Measurements from ENCODE around the gene NEO1.
"Not testable (repeated sequence)": the region's sequence is repeated elsewhere in the genome, so short reads cannot be mapped to it uniquely, and the experiment has no call there.

Gene NEO1

DNA sequence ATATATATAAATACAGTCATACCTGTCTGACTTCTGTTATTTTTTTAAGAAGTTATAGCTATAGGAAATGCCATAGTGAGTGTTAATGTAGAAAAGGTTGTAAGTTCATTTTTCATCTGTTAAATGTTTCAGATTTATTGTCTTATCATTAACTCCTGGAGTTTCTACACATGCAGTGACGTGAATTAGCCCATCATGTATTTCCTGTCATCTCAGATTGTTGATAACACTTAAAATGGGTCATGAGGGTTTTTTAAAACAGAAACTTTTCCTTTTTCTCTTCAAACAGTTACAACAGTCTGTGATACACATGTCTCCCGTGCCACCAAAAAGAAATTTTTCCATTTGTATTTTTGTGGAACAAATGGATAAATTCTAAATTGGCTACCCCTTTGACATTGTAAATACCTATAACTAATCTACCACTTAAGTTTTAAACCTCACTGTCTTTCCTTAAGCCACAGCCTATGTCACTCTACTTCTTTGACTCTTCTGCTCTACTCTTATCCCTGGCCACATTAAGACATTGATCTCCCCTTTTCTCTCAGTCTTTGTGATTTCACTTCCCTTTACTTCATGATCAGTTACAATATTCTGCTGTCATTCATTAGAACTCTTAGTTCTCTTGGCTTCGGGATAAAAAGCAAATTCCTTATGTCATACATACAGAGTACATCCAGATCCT, 89.1 kb downstream of the NEO1 start:
- no peak for DNase-seq (ENCODE audit: low read depth)

DNA sequence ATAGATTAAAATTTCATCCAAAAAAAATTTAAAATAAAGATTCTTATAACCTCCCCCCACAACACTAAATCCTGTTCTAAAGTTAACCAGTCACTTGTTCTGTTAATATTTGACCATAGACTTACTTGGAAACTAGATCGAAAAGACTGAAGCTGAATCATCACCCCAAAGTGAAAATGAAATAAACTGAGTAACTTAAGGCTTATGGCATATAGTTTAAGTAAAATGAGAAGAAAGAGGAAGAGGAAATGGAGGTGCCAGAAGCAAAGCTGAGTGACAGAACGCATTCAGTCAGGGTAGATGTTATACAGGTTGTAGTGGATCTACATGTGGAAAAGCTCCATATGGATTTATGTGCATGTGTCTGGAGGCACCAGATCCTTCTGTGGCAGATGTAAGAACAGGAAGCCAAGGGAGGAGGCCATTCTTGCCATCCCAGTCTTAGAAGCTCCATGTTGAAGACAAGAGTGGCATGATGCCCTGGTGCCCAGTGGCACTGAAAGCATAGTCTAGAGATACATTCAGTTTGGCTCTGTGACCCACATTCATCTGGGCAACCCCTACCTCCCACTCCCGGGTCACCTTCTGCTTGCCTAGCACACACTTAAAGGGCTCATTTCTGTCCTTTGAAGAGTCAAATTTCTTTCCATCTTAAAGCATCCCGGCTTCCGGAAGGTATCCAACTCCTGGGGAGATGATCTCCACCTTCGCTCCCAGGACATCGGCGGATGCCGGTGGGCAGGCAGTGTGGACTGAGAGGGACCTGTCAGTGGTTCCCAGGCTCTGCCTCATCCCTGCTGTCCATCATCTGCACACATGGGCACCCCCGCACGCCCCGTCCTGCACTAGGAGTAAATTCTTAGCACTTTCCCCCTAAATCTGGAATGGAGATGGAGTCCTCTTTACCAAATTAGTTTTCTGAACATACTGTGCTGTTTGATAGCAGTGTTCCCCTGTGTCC, 90.8 kb downstream of the NEO1 start:
- no peak for DNase-seq (ENCODE audit: low read depth)

DNA sequence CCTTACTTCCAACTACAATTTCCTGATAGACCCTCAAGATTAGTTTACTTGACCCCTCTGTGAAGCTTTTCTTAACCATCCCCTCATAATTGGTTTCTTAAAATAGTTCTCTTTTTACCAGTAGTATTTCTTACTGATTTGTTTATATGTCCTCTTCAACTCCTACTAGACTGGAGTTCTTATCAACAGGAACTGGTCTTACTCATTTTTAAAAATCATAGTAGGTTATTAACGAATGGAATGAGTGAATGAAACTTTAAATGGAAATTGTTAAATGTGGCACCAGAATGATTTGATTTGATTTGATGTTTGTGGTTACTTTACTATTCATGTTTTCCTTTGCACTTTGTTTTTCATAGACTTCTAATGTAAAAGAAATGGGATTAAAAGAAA, 91.5 kb downstream of the NEO1 start:
- DNase-seq (ENCODE audit: low read depth), result no peak

DNA sequence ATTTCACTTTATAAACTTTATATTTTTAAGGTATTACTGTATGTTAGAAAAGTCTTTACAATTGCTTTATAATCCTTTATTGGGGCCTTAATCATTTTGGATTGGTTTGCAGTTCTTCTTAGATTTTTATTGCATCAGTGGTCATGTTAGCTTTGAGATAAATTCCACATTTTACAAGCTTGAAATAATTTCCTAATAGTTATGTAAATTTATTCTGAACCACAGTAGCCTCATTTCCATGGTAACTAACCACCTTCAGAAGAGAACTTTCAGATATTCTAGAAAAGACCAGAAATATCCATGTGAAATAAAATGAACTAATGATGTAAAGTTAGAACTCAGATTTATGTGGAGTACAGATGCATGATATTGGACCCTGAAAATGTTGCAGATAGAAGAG, 94.2 kb downstream of the NEO1 start:
- no peak for DNase-seq (ENCODE audit: low read depth)

DNA sequence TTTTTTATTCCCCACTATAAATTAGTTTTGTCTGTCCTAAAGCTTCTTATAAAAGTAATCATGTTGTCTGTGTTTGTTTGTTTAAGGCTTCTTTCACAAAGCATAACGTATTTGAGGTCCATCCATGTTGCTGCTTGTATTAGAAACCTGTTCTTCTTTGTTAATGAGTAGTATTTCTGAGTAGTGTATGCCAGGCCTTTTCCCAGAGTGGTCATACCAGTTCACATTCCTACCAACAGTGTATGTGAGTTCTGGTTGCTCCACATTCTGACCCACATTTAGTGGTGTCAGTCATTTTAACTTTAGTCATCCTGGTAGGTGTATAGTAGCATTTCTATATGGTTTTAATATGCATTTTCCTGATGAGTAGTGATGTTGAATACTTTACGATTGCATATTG, 98.6 kb downstream of the NEO1 start:
- no peak for DNase-seq (ENCODE audit: low read depth)

DNA sequence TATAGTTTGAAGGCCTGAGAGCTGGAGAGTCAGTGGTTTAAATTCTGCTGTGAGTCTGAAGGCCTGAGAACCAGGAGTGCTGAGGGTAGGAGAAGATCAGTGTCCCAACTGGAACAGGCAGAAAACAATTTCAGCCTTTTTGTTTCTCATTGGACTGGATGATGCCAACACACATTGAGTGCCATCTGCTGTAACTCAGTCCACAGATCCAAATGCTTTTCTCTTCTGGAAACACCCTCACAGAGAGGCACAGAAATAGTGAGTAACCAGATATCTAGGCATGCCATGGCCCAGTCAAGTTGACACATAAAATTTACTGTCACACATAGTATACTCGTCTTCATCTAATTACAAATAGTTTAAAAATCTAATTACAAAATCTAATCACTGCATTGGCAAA, 100.8 kb downstream of the NEO1 start:
- no peak for DNase-seq (ENCODE audit: low read depth)

DNA sequence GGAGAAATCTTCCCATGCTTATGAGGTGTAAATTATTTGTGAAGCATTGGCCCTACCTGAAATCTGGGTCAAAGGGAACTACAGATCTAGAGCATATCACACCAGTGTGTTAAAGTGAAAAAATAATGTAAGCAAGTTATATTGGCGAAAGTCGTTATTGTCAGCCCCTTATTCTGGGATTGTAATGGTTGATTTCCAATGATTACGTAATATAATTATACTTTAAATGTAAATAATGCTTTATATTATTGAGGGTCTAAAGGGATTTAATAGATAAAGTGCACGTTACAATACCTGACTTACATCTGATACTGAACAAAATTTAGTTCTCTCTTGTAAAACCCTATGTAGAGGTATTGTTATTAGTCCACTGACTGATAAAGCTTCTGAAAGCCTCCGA, 101.2 kb downstream of the NEO1 start:
- no peak for DNase-seq (ENCODE audit: low read depth)

DNA sequence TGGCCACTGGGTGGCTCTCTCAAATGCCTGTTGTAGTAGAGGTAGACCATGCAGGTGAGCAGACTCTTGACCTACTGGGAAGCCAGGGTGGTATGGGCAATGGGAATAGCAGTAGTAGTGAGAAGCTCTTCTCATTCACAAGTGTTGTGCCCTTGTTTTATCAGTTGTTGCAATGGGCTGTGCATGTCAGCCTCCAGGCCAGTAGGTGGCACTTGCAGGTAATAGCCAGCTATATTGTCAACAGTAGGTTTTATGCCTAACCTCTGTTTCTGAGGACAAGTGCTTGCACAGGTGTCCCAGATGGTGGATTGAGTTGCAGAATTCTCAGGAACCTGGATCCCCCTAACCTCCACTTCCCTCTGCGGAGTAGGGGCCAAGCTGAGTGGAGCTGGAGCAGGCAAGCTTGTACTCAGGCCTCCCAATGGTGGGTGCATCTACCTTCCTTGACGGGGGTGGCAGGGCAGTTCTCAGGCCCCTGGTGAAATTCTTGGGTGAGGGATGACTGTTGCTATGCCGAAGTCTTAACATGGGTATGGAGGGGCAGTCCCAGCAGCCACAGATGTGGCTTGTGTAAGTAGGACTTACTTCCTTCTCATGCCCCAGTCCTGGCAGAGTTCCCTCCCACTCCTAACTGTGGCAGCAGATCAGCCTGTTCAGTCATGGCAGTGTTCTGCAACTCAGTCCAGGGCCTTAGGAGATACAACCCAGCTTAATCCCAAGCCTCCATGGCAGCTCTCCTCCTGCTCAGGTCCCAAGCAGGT, 104.3 kb downstream of the NEO1 start:
- no peak for DNase-seq (ENCODE audit: low read depth)

DNA sequence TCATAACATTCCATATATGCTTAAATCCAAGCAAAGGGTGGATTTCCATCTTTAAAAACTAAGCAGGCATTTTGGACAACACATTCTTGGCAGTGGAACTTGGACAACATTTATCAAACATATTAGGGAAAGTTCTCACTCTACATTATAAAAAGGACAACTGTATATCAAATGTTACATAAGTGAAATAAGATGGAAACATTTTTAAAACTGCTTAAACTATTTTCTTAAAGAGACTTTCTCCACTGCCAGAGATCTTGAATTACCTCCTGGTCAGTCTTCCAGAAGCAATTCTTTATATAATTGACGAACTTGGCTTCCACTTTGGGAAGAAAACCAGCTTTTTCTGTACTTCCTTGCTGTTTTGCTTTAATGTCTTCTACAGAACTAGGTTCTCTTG, 109.3 kb downstream of the NEO1 start:
- DNase-seq (ENCODE audit: low read depth), result no peak

DNA sequence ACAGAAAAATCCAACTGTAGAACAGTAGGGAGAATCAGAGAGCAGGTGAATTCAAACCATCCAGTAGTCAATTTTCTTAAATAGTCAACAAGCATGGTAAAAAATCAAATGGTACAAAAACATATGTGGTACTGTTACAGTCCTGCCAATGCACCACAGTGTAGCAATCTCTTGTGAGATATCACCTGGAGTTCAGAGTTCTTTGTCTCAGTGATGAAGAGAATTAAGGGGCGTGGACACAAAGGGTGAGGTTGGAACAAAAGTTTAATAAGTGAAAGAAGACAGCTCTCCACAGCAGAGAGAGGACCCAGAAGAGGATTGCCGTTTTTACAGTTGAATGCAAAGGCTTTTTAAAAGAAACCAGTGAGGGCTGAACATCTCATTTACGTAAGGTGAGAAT, 113.2 kb downstream of the NEO1 start:
- no peak for DNase-seq (ENCODE audit: low read depth)

DNA sequence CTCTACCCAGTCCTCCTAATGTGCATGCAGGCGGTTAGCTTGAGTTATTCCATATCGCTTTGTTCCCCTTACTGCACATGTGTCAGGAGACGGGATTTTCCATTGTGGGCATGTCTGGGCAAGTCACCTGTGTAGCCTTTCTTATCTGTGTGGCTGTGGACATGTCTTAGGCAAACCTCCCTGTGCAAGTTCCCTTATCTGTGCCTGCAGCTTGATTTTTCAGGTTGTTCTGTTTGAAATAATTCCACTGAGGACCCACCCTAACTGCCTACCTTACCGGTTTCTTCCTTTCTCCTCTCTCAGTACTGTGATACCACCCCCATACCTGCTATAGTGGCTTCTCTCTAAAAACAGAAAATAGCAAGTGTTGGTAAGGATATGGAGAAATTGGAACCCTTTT, 113.6 kb downstream of the NEO1 start:
- DNase-seq (ENCODE audit: low read depth), result no peak

DNA sequence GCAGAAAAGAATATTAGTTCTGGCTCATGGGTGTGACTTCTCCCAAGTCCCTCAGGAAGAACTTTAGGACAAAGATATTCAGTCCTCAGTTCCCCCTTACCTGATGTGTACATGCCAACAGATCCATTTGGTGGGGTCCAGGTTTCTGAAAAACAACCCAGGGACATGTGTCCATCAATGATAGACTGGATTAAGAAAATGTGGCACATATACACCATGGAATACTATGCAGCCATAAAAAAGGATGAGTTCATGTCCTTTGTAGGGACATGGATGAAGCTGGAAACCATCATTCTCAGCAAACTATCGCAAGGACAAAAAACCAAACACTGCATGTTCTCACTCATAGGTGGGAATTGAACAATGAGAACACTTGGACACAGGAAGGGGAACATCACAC, 114.4 kb downstream of the NEO1 start:
- not testable (repeated sequence) for DNase-seq (ENCODE audit: low read depth)

DNA sequence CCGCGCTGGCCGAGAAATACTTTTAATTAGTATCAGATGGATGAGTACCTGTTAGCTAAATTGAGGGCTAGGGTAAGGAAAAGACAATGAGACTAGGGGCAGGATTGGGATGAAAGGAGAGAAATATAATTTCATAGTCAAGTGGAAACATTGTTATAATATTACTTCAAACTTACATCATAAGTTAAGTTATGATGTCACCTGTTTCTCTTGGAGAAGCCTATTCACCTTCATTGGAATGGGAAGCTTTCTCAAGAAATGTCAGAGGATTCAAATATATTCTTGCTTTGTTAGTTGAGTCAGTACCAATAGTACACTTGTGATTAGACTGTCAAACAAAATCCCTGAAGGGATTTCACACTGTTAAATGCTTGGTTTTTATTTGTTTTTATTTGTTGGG, 116.2 kb downstream of the NEO1 start:
- no peak for DNase-seq (ENCODE audit: low read depth)

DNA sequence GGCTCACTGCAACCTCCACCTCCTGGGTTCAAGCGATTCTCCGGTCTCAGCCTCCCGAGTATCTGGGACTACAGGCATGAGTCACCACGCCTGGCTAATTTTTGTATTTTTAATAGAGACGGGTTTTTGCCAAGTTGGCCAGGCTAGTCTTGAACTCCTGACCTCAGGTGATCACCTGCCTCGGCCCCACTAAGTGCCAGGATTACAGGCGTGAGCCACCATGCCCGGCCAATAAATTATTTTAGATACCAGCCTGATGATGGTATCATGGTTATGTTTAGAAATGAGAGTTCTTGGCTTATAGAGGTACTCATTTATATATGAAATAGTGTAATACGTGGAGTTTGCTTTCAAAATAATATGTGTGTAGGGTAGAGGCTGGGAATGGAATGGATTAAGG, 119.4 kb downstream of the NEO1 start:
- no peak for DNase-seq (ENCODE audit: low read depth)

DNA sequence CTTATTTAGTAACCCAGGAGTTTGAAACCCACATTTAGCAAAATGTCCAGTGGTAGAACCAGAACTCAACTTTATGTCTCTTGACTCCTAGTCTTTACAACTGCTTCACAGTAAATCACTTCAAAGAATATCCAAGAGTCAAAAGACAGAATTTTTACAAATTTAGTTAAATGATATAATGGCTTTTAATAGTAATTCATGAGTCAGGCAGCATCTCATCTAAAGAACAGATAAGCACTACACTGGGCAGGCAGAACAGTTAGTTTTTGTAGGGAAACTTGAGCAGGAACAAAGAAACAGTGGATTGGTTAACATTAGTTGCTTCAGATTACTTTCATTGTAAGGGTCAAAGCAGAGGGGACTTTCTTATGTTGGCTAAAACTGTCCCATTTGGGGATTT, 120.2 kb downstream of the NEO1 start:
- DNase-seq (ENCODE audit: low read depth), result no peak

DNA sequence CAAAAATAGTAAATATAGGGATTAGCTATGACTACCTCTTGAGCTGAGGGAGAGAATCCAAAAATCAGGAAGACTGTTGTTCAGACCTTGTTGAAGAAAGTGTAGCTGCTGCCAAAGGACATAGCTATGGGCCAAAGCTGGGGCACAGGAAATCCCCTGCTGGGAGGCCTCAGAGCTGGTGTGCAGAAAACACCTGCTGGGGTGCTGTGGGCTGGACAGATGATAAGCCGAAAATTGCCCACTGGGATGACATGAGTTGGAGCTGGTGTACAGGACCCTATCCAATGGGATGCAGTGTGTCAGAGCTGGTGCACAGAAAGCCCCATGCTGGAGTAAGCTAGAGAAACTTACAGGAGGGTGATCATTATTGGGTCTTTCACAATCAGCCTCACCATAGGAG, 121.9 kb downstream of the NEO1 start:
- DNase-seq (ENCODE audit: low read depth), result no peak

DNA sequence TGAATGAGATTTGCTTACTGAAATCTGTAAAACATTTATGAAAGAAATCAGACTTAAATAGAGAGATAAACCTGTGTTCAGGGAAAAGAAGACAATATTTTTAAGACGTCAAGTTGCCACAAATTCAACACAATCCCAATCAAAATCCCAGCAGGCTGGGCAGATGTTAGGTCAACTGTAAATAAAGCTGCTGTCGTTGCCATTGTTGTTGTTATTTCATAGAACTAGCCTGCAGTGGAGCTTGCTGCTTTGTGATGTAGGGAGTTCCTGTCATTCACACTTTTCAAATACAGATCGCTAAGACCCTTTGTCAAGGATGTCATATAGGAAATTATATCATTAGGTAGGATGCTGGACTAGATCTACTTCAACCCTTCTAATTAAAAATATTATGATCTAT, 123.1 kb downstream of the NEO1 start:
- DNase-seq (ENCODE audit: low read depth), result no peak

DNA sequence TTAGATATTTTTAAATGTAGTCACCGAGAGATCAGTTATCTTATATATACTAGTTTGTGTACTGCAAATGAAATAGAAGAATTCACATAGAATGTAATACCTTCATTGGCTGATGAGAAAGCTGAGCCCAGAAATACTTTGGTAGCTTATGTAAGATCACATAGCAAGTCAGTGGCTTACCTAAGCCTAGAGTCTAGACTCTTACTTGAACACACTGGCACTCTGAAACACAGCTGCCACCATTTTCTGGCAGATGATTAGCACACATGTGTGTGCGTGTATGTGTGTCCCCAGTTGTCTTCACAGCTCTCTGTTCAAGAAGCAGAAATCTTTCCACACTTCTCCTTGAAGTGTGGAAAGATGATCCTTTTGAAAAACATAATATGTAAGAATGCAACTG, 124.3 kb downstream of the NEO1 start:
- no peak for DNase-seq (ENCODE audit: low read depth)

DNA sequence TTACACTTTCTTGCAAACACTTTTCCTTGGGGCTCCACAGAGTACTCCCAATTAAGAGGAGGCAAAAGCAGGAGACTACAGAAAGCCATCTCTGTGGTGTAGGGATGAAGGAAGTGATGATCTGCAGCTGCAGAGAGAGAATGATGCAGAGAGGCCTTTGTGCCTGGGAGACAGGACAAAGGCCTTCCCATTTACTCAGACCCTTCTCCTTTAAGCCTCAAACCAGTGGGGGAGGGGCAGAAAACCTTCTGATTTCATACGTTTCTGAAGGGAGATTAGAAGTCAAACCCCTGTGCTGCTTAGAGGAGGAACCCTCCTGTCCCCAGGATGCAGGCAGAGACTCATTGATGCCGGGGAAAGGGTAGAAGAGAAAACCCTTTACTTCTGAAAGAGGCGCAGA, 130.8 kb downstream of the NEO1 start:
- DNase-seq (ENCODE audit: low read depth), result no peak

DNA sequence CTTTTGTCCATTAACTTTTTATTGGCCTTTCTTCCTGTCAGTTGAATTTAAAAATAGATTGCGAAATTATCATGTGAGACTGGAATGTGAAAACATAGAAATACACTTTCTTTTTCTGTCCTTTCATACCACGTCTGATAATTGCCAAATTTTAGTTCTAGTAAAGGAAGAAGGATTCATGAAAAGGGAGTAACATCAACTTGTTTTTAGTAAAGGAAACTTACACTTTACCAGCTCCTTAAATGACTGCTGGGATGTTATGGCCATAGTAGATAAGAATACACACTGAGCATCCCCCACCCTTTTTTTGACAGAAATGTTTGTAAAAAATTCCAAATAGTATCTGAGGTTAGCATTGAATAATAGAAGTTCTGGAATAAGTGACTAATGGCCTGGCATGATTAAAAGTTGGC, 137.9 kb downstream of the NEO1 start:
- no peak for DNase-seq (ENCODE audit: low read depth)

DNA sequence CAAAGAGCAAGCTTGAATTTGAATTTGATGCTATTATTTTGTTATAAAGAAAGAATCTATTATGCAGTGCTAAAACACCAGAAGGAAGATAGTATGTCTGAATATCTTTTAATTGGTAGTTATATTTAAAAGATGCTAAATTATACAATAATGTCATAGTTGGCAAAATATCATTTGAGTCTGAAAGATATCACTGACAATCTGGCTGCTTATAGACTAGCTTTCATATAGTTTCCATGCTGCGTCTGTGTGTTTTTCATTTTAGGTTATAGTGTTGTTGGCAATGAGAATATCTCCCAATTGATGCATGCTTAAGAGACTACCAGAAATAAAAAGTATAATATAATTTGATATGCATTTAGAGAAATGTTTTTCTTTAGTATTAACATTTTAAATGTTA, 142.9 kb downstream of the NEO1 start:
- no peak for DNase-seq (ENCODE audit: low read depth)

DNA sequence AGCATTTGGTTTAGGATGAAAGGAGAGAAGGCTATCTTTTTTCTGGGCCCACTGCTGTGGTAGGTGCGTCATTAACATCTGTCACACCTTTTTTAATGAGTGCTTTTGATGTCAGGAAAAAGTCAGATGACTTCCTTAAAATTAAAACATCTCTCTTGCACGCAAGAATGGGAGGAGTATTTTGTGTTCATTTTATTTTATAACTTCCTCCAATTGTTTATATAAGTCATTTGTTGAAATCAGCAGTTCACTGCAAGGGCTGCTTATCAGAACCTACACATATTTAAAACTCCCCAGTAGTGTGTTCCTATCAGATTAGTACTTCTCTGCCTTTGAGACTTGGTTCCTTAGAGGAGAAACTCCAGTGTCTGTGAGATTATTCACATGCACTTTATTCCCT, 143.8 kb downstream of the NEO1 start:
- DNase-seq (ENCODE audit: low read depth), result no peak

DNA sequence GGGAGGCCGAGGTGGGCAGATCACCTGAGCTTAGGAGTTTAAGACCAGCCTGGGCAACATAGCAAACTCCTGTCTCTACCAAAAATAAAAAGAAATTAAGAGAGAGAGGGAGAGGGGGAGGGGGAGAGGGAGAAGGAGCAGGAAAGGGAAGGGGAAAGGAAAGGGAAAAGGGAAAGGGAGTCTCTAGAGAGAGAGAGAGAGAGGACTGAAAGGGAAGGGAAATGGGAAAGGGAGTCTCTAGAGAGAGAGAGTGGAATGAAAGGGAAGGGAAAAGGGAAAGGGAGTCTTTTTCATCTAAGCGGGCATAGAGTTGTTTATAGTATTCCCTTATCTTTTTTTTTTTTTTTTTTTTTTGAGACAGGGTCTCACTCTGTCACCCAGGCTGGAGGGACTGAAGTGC, 148.1 kb downstream of the NEO1 start:
- DNase-seq (ENCODE audit: low read depth), result no peak

Measured in T follicular helper cell (primary cell).